ENCODE data around the gene GCNT1.

GRCh38 chr9:76415731-76416130, 43.3 kb upstream of the GCNT1 start:
- TF ChIP-seq POLR2AphosphoS5 (IDR thresholded peaks at IDR 0.05; ENCODE audit: low read depth, low read length) (no peak), SPI1 (IDR thresholded peaks at IDR 0.05; ENCODE audit: low read depth, low read length) (no peak), POLR2A (IDR thresholded peaks at IDR 0.05; ENCODE audit: low read depth, low read length) (no peak), TAF1 (IDR thresholded peaks at IDR 0.05; ENCODE audit: low read depth, low read length) (no peak), POU2F2 (IDR thresholded peaks at IDR 0.05; ENCODE audit: low read depth, low read length) (no peak)
